ENCODE results near the gene KIRREL2. TPM values are rescaled to one million over a fixed set of nuclear protein-coding genes. Genes with fewer than 3 reads are reported as not detected.

Gene KIRREL2
- total and polyA plus RNA-seq, 5 experiments from 2014 or later: 0.16 to 0.99 (median 0.77) TPM

- DNase-seq: no peak
- peaks cover 0 to 56% (median 2%) of the 10 kb centered on the region in 3 donors for H3K36me3 Mint-ChIP-seq
- no peak for ATAC-seq
- H3K4me3 Mint-ChIP-seq: peak overlapping the region in 4 of 10 donors; percentile 9 to 54 (median 46)
- H3K27me3 Mint-ChIP-seq: no peaks in the 10 kb centered on the region
- no peaks in the 10 kb centered on the region for H3K9me3 Mint-ChIP-seq
- peaks cover 10 to 43% (median 37%) of the 10 kb centered on the region in 4 donors for H3K4me1 Mint-ChIP-seq
- H3K27ac Mint-ChIP-seq: peak overlapping the region in 7 of 10 donors; percentile 14 to 85 (median 65)
- POLR2A ChIA-PET: interaction anchor here (1.0 to 2.1 kb wide), 2 partner anchors 10 to 34 kb away, joined by 4 to 8 read pairs; no protein-coding TSS in a partner anchor
Observed at GRCh38 chr19:35895911-35896642, 39.4 kb downstream of the KIRREL2 start.

- H3K27me3 Mint-ChIP-seq: no peaks in the 10 kb centered on the region
- no peak for ATAC-seq
- peaks cover 10 to 47% (median 40%) of the 10 kb centered on the region in 4 donors for H3K4me1 Mint-ChIP-seq
- peak overlapping the region in 3 of 10 donors; percentile 22 to 30 (median 25) for H3K4me3 Mint-ChIP-seq
- peak overlapping the region in 4 of 10 donors; percentile 11 to 93 (median 74) for H3K27ac Mint-ChIP-seq
- no peaks in the 10 kb centered on the region for H3K9me3 Mint-ChIP-seq
- H3K36me3 Mint-ChIP-seq: peaks cover 0 to 54% (median 0%) of the 10 kb centered on the region in 3 donors
- no peak for DNase-seq
- POLR2A ChIA-PET: interaction anchor here (1.0 to 2.1 kb wide), 2 partner anchors 11 to 33 kb away, joined by 4 to 8 read pairs; no protein-coding TSS in a partner anchor
Observed at GRCh38 chr19:35896643-35897040, 39.9 kb downstream of the KIRREL2 start.

DNA sequence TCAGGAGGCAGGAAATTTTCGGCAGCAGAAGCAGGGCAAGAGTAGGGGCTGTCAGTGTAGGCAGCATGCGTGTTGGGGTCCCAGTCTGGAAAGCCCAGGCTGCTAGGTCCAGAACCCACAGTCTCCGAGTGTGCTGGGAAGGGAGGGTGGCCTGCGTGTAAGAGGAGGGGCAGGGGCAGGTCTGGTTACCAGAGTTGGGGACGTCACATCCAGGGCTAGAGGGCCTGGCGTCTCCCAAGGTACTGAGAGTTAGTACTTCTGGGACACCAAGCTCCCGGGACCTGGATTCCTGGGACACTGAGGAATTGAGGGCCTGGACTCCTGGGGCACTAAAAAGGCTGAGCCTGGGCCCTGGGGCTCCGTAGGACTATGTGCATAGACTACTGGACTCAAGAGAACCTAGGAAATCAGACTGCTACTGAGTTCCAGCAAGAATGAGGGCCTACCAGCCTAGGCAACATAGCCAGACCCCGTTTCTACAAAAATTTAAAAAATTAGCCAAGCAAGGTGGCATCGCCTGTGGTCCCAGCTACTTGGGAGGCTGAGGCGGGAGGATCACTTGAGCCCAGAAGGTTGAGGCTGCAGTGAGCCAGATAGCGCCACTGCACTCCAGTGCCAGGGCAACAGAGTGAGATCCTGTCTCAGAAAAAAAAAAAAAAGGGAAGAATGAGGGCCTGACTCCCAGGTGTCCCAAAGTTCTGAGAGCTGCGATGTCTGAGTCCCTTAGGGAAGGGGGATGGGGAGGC lies 41.2 kb downstream of the KIRREL2 start:
- Mint-ChIP-seq H3K36me3 (peaks cover 0 to 44% (median 0%) of the 10 kb centered on the region in 3 donors), H3K9me3 (no peaks in the 10 kb centered on the region), H3K4me1 (peaks cover 17 to 59% (median 48%) of the 10 kb centered on the region in 4 donors), H3K4me3 (peak overlapping the region; percentile 90 to 100 (median 95)), H3K27ac (peak overlapping the region; percentile 76 to 99 (median 97)), H3K27me3 (no peaks in the 10 kb centered on the region)
- no peak for ATAC-seq
- no peak for DNase-seq
- POLR2A ChIA-PET: interaction anchor here (0.7 to 2.1 kb wide), 8 partner anchors 8 to 271 kb away, joined by 3 to 12 read pairs (median 4); no protein-coding TSS in a partner anchor

DNA sequence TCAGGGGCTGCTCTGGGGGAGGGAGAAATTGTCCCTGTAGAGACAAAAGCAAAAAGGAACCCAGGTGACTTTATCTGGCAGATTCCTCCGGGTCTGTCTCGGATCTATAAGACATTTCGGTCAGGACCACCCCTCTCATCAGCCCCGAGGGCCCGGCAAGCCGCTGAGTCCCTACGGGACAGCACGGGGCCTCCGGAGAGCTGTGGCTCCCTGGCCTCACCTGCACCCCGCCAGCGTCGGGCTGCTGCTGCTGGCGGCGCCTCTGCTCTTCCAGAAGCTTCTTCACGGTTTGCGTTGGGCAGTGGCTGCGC lies 41.7 kb downstream of the KIRREL2 start:
- peaks cover 2 to 38% (median 3%) of the 10 kb centered on the region in 3 donors for H3K36me3 Mint-ChIP-seq
- peak overlapping the region; percentile 90 to 100 (median 95) for H3K4me3 Mint-ChIP-seq
- H3K27me3 Mint-ChIP-seq: no peaks in the 10 kb centered on the region
- peak overlapping the region; percentile 94 to 99 (median 98) for H3K27ac Mint-ChIP-seq
- peaks cover 21 to 62% (median 49%) of the 10 kb centered on the region in 4 donors for H3K4me1 Mint-ChIP-seq
- H3K9me3 Mint-ChIP-seq: no peaks in the 10 kb centered on the region
- ATAC-seq (no peak), DNase-seq (no peak)
- POLR2A ChIA-PET: interaction anchor here (0.6 to 1.5 kb wide), 6 partner anchors 9 to 52 kb away, joined by 3 to 12 read pairs (median 4); no protein-coding TSS in a partner anchor

DNA sequence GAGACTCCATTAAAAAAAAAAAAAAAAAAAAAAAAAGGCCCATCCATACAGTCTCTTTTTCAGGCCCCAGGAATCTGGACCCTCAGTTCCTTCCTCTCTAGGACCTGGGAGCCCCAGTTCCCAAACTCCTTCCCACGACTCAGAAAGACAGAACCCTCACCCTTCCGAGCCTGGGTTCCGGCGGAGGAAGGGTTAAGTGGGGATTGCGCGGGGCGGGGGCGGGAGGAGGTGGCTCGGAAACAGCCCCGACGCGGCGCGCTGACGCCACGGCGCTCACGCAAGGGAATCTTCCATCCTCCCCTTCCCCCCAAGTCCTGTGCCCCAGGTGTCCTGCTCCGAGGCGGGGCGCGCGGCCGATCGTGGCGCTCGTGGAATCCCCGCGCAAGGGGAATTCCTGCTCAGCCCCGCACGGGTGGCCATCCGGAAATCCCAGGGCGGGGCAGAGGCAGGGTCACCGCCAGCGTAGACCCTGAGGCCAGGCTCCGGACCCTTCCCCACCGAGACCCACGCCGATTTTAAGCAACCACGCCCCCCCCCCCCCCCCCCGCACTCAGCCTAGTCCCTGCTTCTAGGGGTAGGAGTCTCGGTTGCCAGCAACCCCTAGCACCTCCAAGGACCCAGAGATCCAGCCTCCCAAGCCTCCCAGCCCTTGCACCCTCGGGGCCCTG lies 43.0 kb downstream of the KIRREL2 start:
- no peaks in the 10 kb centered on the region for H3K9me3 Mint-ChIP-seq
- H3K27ac Mint-ChIP-seq: peak overlapping the region; percentile 94 to 99 (median 98)
- H3K27me3 Mint-ChIP-seq: no peaks in the 10 kb centered on the region
- POLR2A ChIA-PET: interaction anchor here (0.5 to 2.3 kb wide), 9 partner anchors 16 to 223 kb away, joined by 3 to 57 read pairs (median 4); partner anchors contain the start of genes LIN37, PSENEN and U2AF1L4
- H3K36me3 Mint-ChIP-seq: peaks cover 5 to 26% (median 8%) of the 10 kb centered on the region in 3 donors
- peak; percentile 49 to 64 for ATAC-seq
- peak overlapping the region; percentile 90 to 100 (median 95) for H3K4me3 Mint-ChIP-seq
- DNase-seq: peak; percentile 78 to 91 (median 84)
- peaks cover 28 to 74% (median 60%) of the 10 kb centered on the region in 4 donors for H3K4me1 Mint-ChIP-seq

DNA sequence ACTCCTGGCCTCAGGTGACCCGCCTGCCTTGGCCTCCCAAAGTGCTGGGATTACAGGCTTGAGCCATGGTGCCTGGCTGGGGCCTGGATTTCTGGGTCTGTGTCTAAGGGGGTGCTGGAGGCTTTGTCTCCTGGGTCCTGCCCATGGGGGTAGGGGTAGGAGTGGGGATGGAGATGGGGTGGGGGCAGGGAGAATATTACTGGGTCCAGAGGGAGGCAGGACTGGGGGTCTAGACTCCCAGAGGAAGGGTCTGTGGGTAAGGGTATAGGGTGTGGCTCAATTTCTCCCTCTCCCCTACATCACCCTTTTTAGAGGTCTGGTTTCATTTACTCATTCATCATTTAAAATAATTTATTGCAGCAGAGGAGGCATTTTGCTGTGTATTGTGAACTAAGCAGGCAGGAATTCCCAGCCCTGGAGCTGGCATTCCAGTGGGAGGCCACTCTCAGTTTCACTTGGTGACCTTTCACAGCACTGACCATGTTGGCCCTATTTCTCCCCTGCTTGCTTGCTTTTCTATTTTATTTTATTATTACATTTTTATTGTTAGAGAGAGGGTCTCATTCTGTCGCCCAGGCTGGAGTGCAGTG lies 44.4 kb downstream of the KIRREL2 start:
- peak overlapping the region; percentile 94 to 100 (median 99) for H3K27ac Mint-ChIP-seq
- H3K4me3 Mint-ChIP-seq: peak overlapping the region; percentile 90 to 100 (median 99)
- peaks cover 30 to 74% (median 56%) of the 10 kb centered on the region in 4 donors for H3K4me1 Mint-ChIP-seq
- H3K27me3 Mint-ChIP-seq: no peaks in the 10 kb centered on the region
- H3K9me3 Mint-ChIP-seq: no peaks in the 10 kb centered on the region
- DNase-seq (no peak), ATAC-seq (no peak)
- POLR2A ChIA-PET: interaction anchor here (0.7 to 2.3 kb wide), 12 partner anchors 11 to 252 kb away, joined by 3 to 57 read pairs (median 5); partner anchors contain the start of genes IGFLR1, LIN37, PSENEN and U2AF1L4
- peaks cover 5 to 11% (median 8%) of the 10 kb centered on the region in 3 donors for H3K36me3 Mint-ChIP-seq

- H3K4me3 Mint-ChIP-seq: peak within 1 kb of the TSS; percentile 90 to 100 (median 99)
- no peaks in the 10 kb centered on the region for H3K27me3 Mint-ChIP-seq
- POLR2A ChIA-PET: interaction anchor here (1.8 to 4.1 kb wide), 5 partner anchors 19 to 51 kb away, joined by 4 to 57 read pairs (median 16); no protein-coding TSS in a partner anchor
- DNase-seq: peak in 9 of 10 donors; percentile 30 to 78 (median 70)
- H3K27ac Mint-ChIP-seq: peak within 1 kb of the TSS; percentile 94 to 100 (median 99)
- H3K36me3 Mint-ChIP-seq: peaks cover 5 to 8% (median 5%) of the 10 kb centered on the region in 3 donors
- H3K9me3 Mint-ChIP-seq: no peaks in the 10 kb centered on the region
- peak; percentile 26 to 36 for ATAC-seq
- H3K4me1 Mint-ChIP-seq: peaks cover 31 to 78% (median 56%) of the 10 kb centered on the region in 4 donors
Observed at GRCh38 chr19:35901854-35902661, 45.3 kb downstream of the KIRREL2 start, which contains the start of gene HCST. HCST (plus strand) TSS chr19:35902529; CDS start chr19:35902594, 65 bp downstream.

DNA sequence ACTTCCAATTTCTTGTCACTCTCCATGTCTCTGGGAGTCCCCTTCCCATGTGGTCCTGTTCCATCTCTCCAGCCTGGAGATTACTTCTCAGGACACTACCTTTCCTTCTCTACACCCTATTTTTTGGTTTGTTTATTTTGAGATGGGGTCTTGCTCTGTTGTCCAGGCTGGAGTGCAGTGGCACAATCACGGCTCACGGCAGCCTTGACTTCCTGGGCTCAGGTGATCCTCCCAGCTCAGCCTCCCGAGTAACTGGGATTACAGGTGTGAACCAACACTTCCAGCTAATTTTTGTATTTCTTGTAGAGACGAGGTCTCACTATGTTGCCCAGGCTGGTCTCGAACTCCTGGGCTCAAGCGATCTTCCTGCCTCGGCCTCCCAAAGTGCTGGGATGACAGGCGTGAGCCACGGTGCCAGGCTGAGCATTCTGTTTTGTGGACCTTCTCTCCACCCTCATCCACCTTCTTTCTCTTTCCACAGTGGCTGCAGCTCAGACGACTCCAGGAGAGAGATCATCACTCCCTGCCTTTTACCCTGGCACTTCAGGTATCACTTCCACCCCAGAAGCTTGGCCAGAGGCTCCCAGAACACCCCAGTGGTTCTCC lies 46.3 kb downstream of the KIRREL2 start:
- no peaks in the 10 kb centered on the region for H3K27me3 Mint-ChIP-seq
- H3K4me3 Mint-ChIP-seq: peak overlapping the region; percentile 90 to 100 (median 99)
- peaks cover 2 to 8% (median 5%) of the 10 kb centered on the region in 3 donors for H3K36me3 Mint-ChIP-seq
- H3K4me1 Mint-ChIP-seq: peaks cover 30 to 73% (median 54%) of the 10 kb centered on the region in 4 donors
- POLR2A ChIA-PET: interaction anchor here (0.6 to 4.1 kb wide), 9 partner anchors 20 to 158 kb away, joined by 3 to 49 read pairs (median 5); partner anchors contain the start of genes LIN37, PSENEN and U2AF1L4
- H3K9me3 Mint-ChIP-seq: no peaks in the 10 kb centered on the region
- no peak for ATAC-seq
- peak overlapping the region; percentile 94 to 100 (median 99) for H3K27ac Mint-ChIP-seq
- DNase-seq: no peak

- POLR2A ChIA-PET: interaction anchor here (0.6 to 4.1 kb wide), 9 partner anchors 21 to 158 kb away, joined by 3 to 49 read pairs (median 5); partner anchors contain the start of genes LIN37, PSENEN and U2AF1L4
- DNase-seq (peak; percentile 83 to 95 (median 88)), ATAC-seq (peak; percentile 57 to 71)
- H3K36me3 Mint-ChIP-seq: peaks cover 1 to 8% (median 5%) of the 10 kb centered on the region in 3 donors
- H3K27ac Mint-ChIP-seq: peak overlapping the region; percentile 94 to 100 (median 99)
- H3K9me3 Mint-ChIP-seq: no peaks in the 10 kb centered on the region
- H3K4me3 Mint-ChIP-seq: peak overlapping the region; percentile 90 to 100 (median 99)
- peaks cover 30 to 73% (median 50%) of the 10 kb centered on the region in 4 donors for H3K4me1 Mint-ChIP-seq
- H3K27me3 Mint-ChIP-seq: no peaks in the 10 kb centered on the region
Observed at GRCh38 chr19:35903550-35904179, 47.0 kb downstream of the KIRREL2 start.

Measured in naive thymus-derived CD8-positive, alpha-beta T cell (primary cell).